Skeletal muscle satellite cell (primary cell): ENCODE data around the gene FKBP1C. TPM values are rescaled to one million over a fixed set of nuclear protein-coding genes. Genes with fewer than 3 reads are reported as not detected.
"Not testable (repeated sequence)": the region's sequence is repeated elsewhere in the genome, so short reads cannot be mapped to it uniquely, and the experiment has no call there.

Source experiments
- H3K27me3 ChIP-seq: 2 replicates; pipeline ENCODE4 v1.7.0; 2013; ENCODE audit warnings: low read length; ENCODE audit not compliant: control insufficient read depth, insufficient read depth
- H3K36me3 ChIP-seq: 2 replicates; pipeline ENCODE4 v1.7.0; 2013; ENCODE audit warnings: mild to moderate bottlenecking, control low read depth, low read length; ENCODE audit not compliant: insufficient read depth
- H3K4me1 ChIP-seq: 2 replicates; pipeline ENCODE4 v1.7.0; 2013; ENCODE audit warnings: low read length; ENCODE audit not compliant: control insufficient read depth, insufficient read depth
- H3K4me2 ChIP-seq: 2 replicates; pipeline ENCODE4 v1.7.0; 2013; ENCODE audit warnings: mild to moderate bottlenecking, low read length
- H3K4me3 ChIP-seq: 2 replicates; pipeline ENCODE4 v1.7.0; 2013; ENCODE audit warnings: low read length
- H3K9ac ChIP-seq: 2 replicates; pipeline ENCODE4 v1.7.0; 2013; ENCODE audit warnings: mild to moderate bottlenecking, low read depth, low read length, moderate library complexity
- H3K9me3 ChIP-seq: replicated peaks from 2 replicates; pipeline ENCODE4 v1.7.0; 2013; ENCODE audit warnings: mild to moderate bottlenecking, control low read depth, low read length
- total RNA-seq: library from RNA; depleted of rRNA; stranded (reverse); fragments of >200 nt; gene quantifications from 2 replicates; pipeline ENCODE4 v1.2.3, GENCODE V29; 2012; rRNA removed

FKBP1C gene
- total RNA-seq, result 0.76 and 1.3 TPM in 2 replicates

GRCh38 chr6:63211343-63211742 lies at the start of gene FKBP1C:
Gene FKBP1C, plus strand, starts transcription at chr6:63211469.
- H3K4me1 ChIP-seq, H3K4me3 ChIP-seq, H3K4me2 ChIP-seq, H3K36me3 ChIP-seq, H3K27me3 ChIP-seq, H3K9ac ChIP-seq, H3K9me3 ChIP-seq: not testable (repeated sequence)

- not testable (repeated sequence) for H3K27me3 ChIP-seq, H3K9ac ChIP-seq
Measured at GRCh38 chr6:63164047-63164803, 47.0 kb upstream of the FKBP1C start.

GRCh38 chr6:63174173-63174572 lies 37.1 kb upstream of the FKBP1C start:
- no peaks in the 10 kb centered on the region for H3K27me3 ChIP-seq

More at GRCh38 chr6:63164047-63164803, 47.0 kb upstream of the FKBP1C start:
- H3K4me3 ChIP-seq, H3K4me1 ChIP-seq, H3K4me2 ChIP-seq, H3K36me3 ChIP-seq, H3K9me3 ChIP-seq: not testable (repeated sequence)

GRCh38 chr6:63176181-63176580 lies 35.1 kb upstream of the FKBP1C start:
- no peak overlapping the region for H3K9ac ChIP-seq
- H3K36me3 ChIP-seq, result no peaks in the 10 kb centered on the region
- H3K27me3 ChIP-seq, result no peaks in the 10 kb centered on the region
- H3K4me2 ChIP-seq, result no peak overlapping the region
- H3K4me3 ChIP-seq, result no peak overlapping the region
- H3K4me1 ChIP-seq, result no peaks in the 10 kb centered on the region
- no peaks in the 10 kb centered on the region for H3K9me3 ChIP-seq

More at GRCh38 chr6:63174173-63174572, 37.1 kb upstream of the FKBP1C start:
- Histone ChIP-seq H3K9me3 (no peaks in the 10 kb centered on the region), H3K9ac (no peak overlapping the region), H3K36me3 (no peaks in the 10 kb centered on the region), H3K4me3 (no peak overlapping the region), H3K4me2 (no peak overlapping the region), H3K4me1 (no peaks in the 10 kb centered on the region)

GRCh38 chr6:63180367-63180766 lies 30.9 kb upstream of the FKBP1C start:
- no peaks in the 10 kb centered on the region for H3K27me3 ChIP-seq
- H3K9ac ChIP-seq, result no peak overlapping the region
- no peaks in the 10 kb centered on the region for H3K4me1 ChIP-seq
- no peak overlapping the region for H3K4me2 ChIP-seq
- H3K9me3 ChIP-seq, result no peaks in the 10 kb centered on the region
- no peaks in the 10 kb centered on the region for H3K36me3 ChIP-seq
- H3K4me3 ChIP-seq, result no peak overlapping the region

- H3K9me3 ChIP-seq, result no peaks in the 10 kb centered on the region
- H3K9ac ChIP-seq, result no peak overlapping the region
- H3K4me3 ChIP-seq, result no peak overlapping the region
- no peak overlapping the region for H3K4me2 ChIP-seq
- no peaks in the 10 kb centered on the region for H3K27me3 ChIP-seq
- H3K4me1 ChIP-seq, result no peaks in the 10 kb centered on the region
- no peaks in the 10 kb centered on the region for H3K36me3 ChIP-seq
Measured at GRCh38 chr6:63186970-63187369, 24.3 kb upstream of the FKBP1C start.

- no peak overlapping the region for H3K4me2 ChIP-seq
- H3K9me3 ChIP-seq, result no peaks in the 10 kb centered on the region
- H3K4me1 ChIP-seq, result no peaks in the 10 kb centered on the region
- H3K36me3 ChIP-seq, result no peaks in the 10 kb centered on the region
- H3K27me3 ChIP-seq, result no peaks in the 10 kb centered on the region
- H3K9ac ChIP-seq, result no peak overlapping the region
- no peak overlapping the region for H3K4me3 ChIP-seq
Measured at GRCh38 chr6:63188828-63189227, 22.4 kb upstream of the FKBP1C start.

- Histone ChIP-seq H3K4me1 (no peaks in the 10 kb centered on the region), H3K9me3 (no peaks in the 10 kb centered on the region), H3K4me3 (no peak overlapping the region), H3K36me3 (no peaks in the 10 kb centered on the region), H3K27me3 (no peaks in the 10 kb centered on the region), H3K9ac (no peak overlapping the region), H3K4me2 (no peak overlapping the region)
Measured at GRCh38 chr6:63193324-63193723, 17.9 kb upstream of the FKBP1C start.

- Histone ChIP-seq H3K4me2 (no peak overlapping the region), H3K9me3 (no peaks in the 10 kb centered on the region), H3K9ac (no peak overlapping the region), H3K36me3 (no peaks in the 10 kb centered on the region), H3K4me1 (no peaks in the 10 kb centered on the region), H3K27me3 (no peaks in the 10 kb centered on the region), H3K4me3 (no peak overlapping the region)
Measured at GRCh38 chr6:63197741-63198140, 13.5 kb upstream of the FKBP1C start.

GRCh38 chr6:63213325-63213724 lies 2.1 kb downstream of the FKBP1C start:
- Histone ChIP-seq H3K4me2 (no peak overlapping the region), H3K36me3 (no peaks in the 10 kb centered on the region), H3K4me1 (no peaks in the 10 kb centered on the region), H3K27me3 (no peaks in the 10 kb centered on the region), H3K4me3 (no peak overlapping the region), H3K9ac (no peak overlapping the region), H3K9me3 (no peaks in the 10 kb centered on the region)

- no peak overlapping the region for H3K4me2 ChIP-seq
- no peak overlapping the region for H3K4me3 ChIP-seq
- H3K9me3 ChIP-seq, result no peaks in the 10 kb centered on the region
- no peaks in the 10 kb centered on the region for H3K36me3 ChIP-seq
- no peak overlapping the region for H3K9ac ChIP-seq
- no peaks in the 10 kb centered on the region for H3K27me3 ChIP-seq
- H3K4me1 ChIP-seq, result no peaks in the 10 kb centered on the region
Measured at GRCh38 chr6:63214816-63215215, 3.5 kb downstream of the FKBP1C start.

GRCh38 chr6:63224179-63224578 lies 12.9 kb downstream of the FKBP1C start:
- no peaks in the 10 kb centered on the region for H3K27me3 ChIP-seq
- H3K4me3 ChIP-seq, result no peak overlapping the region
- no peaks in the 10 kb centered on the region for H3K36me3 ChIP-seq
- no peak overlapping the region for H3K4me2 ChIP-seq
- no peaks in the 10 kb centered on the region for H3K9me3 ChIP-seq
- H3K4me1 ChIP-seq, result no peaks in the 10 kb centered on the region
- H3K9ac ChIP-seq, result no peak overlapping the region
